OCI-LY1 (cell line): Measurements from ENCODE around the gene KCTD2.

Source experiments
- H2AFZ ChIP-seq: fragments of 200-600 bp; sonication (generic), shearing (Covaris generic); 2 replicates; pipeline ENCODE4 v1.6.0; 2014; ENCODE audit warnings: antibody characterized with exemption, mild to moderate bottlenecking, low read length
- H3F3A ChIP-seq: fragments of 200-600 bp; sonication (generic), shearing (Covaris generic); 2 replicates; pipeline ENCODE4 v1.6.0; 2014; ENCODE audit warnings: mild to moderate bottlenecking, antibody characterized with exemption, low read length, moderate library complexity; ENCODE audit not compliant: insufficient read depth
- H3K27ac ChIP-seq: fragments of 200-600 bp; sonication (generic); 2 replicates; pipeline ENCODE4 v1.5.1; 2014; ENCODE audit warnings: low read length, mixed run types, mild to moderate bottlenecking, low read depth; ENCODE audit not compliant: poor library complexity, severe bottlenecking
- H3K27me3 ChIP-seq: fragments of 200-600 bp; sonication (generic); 2 replicates; pipeline ENCODE4 v1.6.0; 2014; ENCODE audit warnings: antibody characterized with exemption, mild to moderate bottlenecking, low read length, moderate library complexity; ENCODE audit not compliant: insufficient read depth
- H3K36me3 ChIP-seq: fragments of 200-600 bp; sonication (generic); 2 replicates; pipeline ENCODE4 v1.6.1; 2014; ENCODE audit warnings: mild to moderate bottlenecking, antibody characterized with exemption, low read length, moderate library complexity, mixed read lengths; ENCODE audit not compliant: insufficient read depth
- H3K4me1 ChIP-seq: fragments of 200-600 bp; sonication (generic); 2 replicates; pipeline ENCODE4 v1.5.1; 2014; ENCODE audit warnings: mild to moderate bottlenecking, low read length, moderate library complexity; ENCODE audit not compliant: insufficient read depth, severe bottlenecking
- H3K4me2 ChIP-seq: fragments of 200-600 bp; sonication (generic), shearing (Covaris generic); 2 replicates; pipeline ENCODE4 v1.6.1; 2014; ENCODE audit warnings: low read length
- H3K4me3 ChIP-seq: fragments of 200-600 bp; sonication (generic); 2 replicates; pipeline ENCODE4 v1.5.1; 2014; ENCODE audit warnings: low read length, low read depth, mild to moderate bottlenecking, mixed read lengths; ENCODE audit not compliant: poor library complexity, severe bottlenecking
- H3K79me2 ChIP-seq: fragments of 200-600 bp; shearing (Covaris generic); 2 replicates; pipeline ENCODE4 v1.6.1; 2016; ENCODE audit warnings: mixed run types, low read length, mixed read lengths; ENCODE audit not compliant: insufficient read depth
- H3K9ac ChIP-seq: fragments of 200-600 bp; sonication (generic), shearing (Covaris generic); 2 replicates; pipeline ENCODE4 v1.6.1; 2014; ENCODE audit warnings: mild to moderate bottlenecking, low read length, mixed read lengths
- H3K9me2 ChIP-seq: fragments of 200-600 bp; sonication (generic), shearing (Covaris generic); 2 replicates; pipeline ENCODE4 v1.6.1; 2014; ENCODE audit warnings: low read depth, mild to moderate bottlenecking, low read length, mixed read lengths
- H3K9me3 ChIP-seq: fragments of 200-600 bp; shearing (Covaris generic); 2 replicates; pipeline ENCODE4 v1.6.1; 2014; ENCODE audit warnings: low read length, mixed read lengths
- H4K20me1 ChIP-seq: fragments of 200-600 bp; sonication (generic), shearing (Covaris generic); 2 replicates; pipeline ENCODE4 v1.6.0; 2016; ENCODE audit warnings: mild to moderate bottlenecking, low read length; ENCODE audit not compliant: insufficient read depth
- CTCF ChIP-seq: fragments of 200-600 bp; sonication (generic), shearing (Covaris generic); IDR thresholded peaks from 2 replicates; pipeline ENCODE4 v1.5.1; 2017; ENCODE audit warnings: mild to moderate bottlenecking, antibody characterized with exemption, low read length, moderate library complexity, mixed read lengths
- EZH2 ChIP-seq: fragments of 200-600 bp; sonication (generic), shearing (Covaris generic); IDR thresholded peaks from 2 replicates; pipeline ENCODE4 v1.8.0; 2017; ENCODE audit warnings: borderline replicate concordance, mixed run types, mild to moderate bottlenecking, antibody characterized with exemption, low read length, moderate library complexity, mixed read lengths

The KCTD2 gene

DNA sequence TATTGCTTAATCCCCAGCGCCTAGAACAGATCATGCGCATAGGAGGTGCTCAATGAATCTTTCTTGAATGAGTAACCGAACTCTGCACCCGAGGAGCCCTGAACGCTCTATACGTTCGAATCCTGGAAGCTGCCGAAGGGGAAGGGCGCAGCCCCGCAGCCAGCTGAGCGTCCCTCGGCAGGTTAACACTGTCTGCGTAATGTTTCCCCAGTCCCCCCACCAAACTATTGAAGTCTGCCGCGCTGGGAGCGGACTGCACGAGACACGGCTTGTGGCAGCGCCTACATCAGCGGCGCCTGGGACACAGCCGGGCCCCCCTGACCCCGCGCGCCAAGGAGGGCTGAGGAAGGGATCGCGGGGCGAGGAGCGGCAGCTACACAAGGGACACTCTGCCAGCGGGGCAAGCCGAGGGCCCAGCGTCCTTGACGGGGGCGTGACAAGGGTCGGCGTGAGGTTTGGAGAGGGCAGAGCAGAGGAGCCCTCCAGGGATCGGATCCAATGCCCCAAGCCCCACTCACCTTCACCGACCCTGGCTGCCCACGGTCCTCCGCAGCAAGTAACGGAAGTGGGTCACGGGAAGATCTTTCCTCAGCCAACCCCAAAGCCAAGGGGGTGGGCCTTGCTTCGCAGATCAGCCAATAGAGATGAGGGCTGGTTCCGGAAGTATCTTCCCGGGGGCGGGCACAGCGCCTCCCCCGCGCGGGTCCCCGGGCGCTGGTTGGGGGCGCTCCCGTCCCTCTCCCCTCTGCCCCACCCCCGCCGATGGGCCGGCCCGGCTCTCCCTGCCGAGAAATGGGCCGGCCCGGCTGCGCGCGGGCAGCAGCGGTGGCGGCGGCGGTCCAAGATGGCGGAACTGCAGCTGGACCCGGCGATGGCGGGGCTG is at the start of gene KCTD2, which contains the start of gene ATP5PD:
Gene KCTD2 (plus strand): TSS at position 819 of the 883 bp plus-strand sequence. CDS start 26 bp downstream, at position 845.
Gene ATP5PD (minus strand): TSS at position 563 of the 883 bp plus-strand sequence. CDS start 4,319 bp downstream, outside the sequence.
- no peaks in the 10 kb centered on the region for H4K20me1 ChIP-seq
- H3K27ac ChIP-seq, result peak within 1 kb of the TSS; percentile 6
- H3F3A ChIP-seq, result no peaks in the 10 kb centered on the region
- peak within 1 kb of the TSS; percentile 86 for H3K9ac ChIP-seq
- H3K4me2 ChIP-seq, result peak within 1 kb of the TSS; percentile 100
- no peak within 1 kb of the TSS for H2AFZ ChIP-seq
- TF ChIP-seq EZH2, result no peak
- TF ChIP-seq CTCF, result no peak
- peaks cover 24% of the 10 kb centered on the region for H3K4me1 ChIP-seq
- H3K79me2 ChIP-seq, result no peaks in the 10 kb centered on the region
- H3K4me3 ChIP-seq, result peak within 1 kb of the TSS; percentile 83
- H3K9me2 ChIP-seq, result no peaks in the 10 kb centered on the region
- H3K27me3 ChIP-seq, result no peaks in the 10 kb centered on the region
- H3K9me3 ChIP-seq, result no peaks in the 10 kb centered on the region
- H3K36me3 ChIP-seq, result peaks cover 19% of the 10 kb centered on the region

GRCh38 chr17:74998783-74999182 is 48.2 kb upstream of the KCTD2 start:
- TF ChIP-seq EZH2 (no peak), CTCF (no peak)
- Histone ChIP-seq H3K4me1 (no peaks in the 10 kb centered on the region), H3K27ac (no peak overlapping the region), H4K20me1 (no peaks in the 10 kb centered on the region), H3K9me2 (no peaks in the 10 kb centered on the region), H3K9ac (no peak overlapping the region), H3K9me3 (no peaks in the 10 kb centered on the region), H3K27me3 (no peaks in the 10 kb centered on the region), H3F3A (no peaks in the 10 kb centered on the region), H3K4me2 (no peak overlapping the region), H2AFZ (no peak overlapping the region), H3K79me2 (no peaks in the 10 kb centered on the region), H3K36me3 (no peaks in the 10 kb centered on the region), H3K4me3 (no peak overlapping the region)

DNA sequence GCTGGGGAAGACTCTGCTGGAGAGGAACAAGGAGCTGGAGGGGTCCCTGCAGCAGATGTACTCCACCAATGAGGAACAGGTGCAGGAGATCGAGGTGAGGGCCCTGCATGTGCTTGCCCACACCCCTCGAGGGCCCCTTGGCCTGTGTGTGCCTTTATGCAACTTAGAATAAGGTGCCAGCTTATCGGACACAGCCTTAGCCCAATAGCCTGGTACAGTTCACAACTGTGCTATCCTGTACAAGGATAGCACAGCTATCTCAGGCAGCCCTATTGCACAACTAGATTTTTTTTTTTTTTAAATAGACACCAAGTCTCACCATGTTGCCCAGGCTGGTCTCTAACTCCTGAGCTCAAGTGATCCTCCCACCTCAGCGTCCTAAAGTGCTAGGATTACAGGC is 47.5 kb upstream of the KCTD2 start:
- no peaks in the 10 kb centered on the region for H4K20me1 ChIP-seq
- H3K27me3 ChIP-seq, result no peaks in the 10 kb centered on the region
- no peaks in the 10 kb centered on the region for H3K4me1 ChIP-seq
- no peaks in the 10 kb centered on the region for H3K79me2 ChIP-seq
- no peak overlapping the region for H3K27ac ChIP-seq
- H3K9ac ChIP-seq, result no peak overlapping the region
- no peaks in the 10 kb centered on the region for H3K36me3 ChIP-seq
- H3K9me2 ChIP-seq, result no peaks in the 10 kb centered on the region
- no peak overlapping the region for H3K4me2 ChIP-seq
- no peak overlapping the region for H3K4me3 ChIP-seq
- H2AFZ ChIP-seq, result no peak overlapping the region
- H3K9me3 ChIP-seq, result no peaks in the 10 kb centered on the region
- no peaks in the 10 kb centered on the region for H3F3A ChIP-seq
- TF ChIP-seq CTCF (no peak), EZH2 (no peak)
